Trophoblast cell (in vitro differentiated cells and primary cell): ENCODE results near the gene AOX1.

ENCODE experiments used
- DNase-seq, 2 donors: peaks; one replicate each; pipeline ENCODE4 v3.0.0-alpha.2; 2016
- H2AFZ ChIP-seq: 2 replicates; pipeline ENCODE4 v1.6.1; 2013; ENCODE audit warnings: low read length, moderate library complexity, mild to moderate bottlenecking; ENCODE audit not compliant: insufficient read depth, poor library complexity
- H2AK5ac ChIP-seq: 2 replicates; pipeline ENCODE4 v1.6.1; 2013; ENCODE audit warnings: mild to moderate bottlenecking, low read length
- H2BK120ac ChIP-seq: 2 replicates; pipeline ENCODE4 v1.6.1; 2013; ENCODE audit warnings: low read length, mild to moderate bottlenecking, moderate library complexity; ENCODE audit not compliant: insufficient read depth, poor library complexity
- H2BK12ac ChIP-seq: 2 replicates; pipeline ENCODE4 v1.6.1; 2013; ENCODE audit warnings: mild to moderate bottlenecking, low read length, moderate library complexity
- H2BK5ac ChIP-seq: 2 replicates; pipeline ENCODE4 v1.6.1; 2013; ENCODE audit warnings: low read length, low read depth, moderate library complexity, mild to moderate bottlenecking; ENCODE audit not compliant: poor library complexity
- H3K14ac ChIP-seq: 2 replicates; pipeline ENCODE4 v1.6.1; 2013; ENCODE audit warnings: mild to moderate bottlenecking, low read length
- H3K18ac ChIP-seq: 2 replicates; pipeline ENCODE4 v1.6.1; 2013; ENCODE audit warnings: mild to moderate bottlenecking, low read length
- H3K23ac ChIP-seq: 2 replicates; pipeline ENCODE4 v1.6.1; 2013; ENCODE audit warnings: low read length
- H3K27ac ChIP-seq: 2 replicates; pipeline ENCODE4 v1.5.1; 2013; ENCODE audit warnings: low read depth, mild to moderate bottlenecking, inconsistent platforms, low read length, moderate library complexity
- H3K27me3 ChIP-seq: 2 replicates; pipeline ENCODE4 v1.6.1; 2013; ENCODE audit warnings: inconsistent platforms, mild to moderate bottlenecking, low read length, moderate library complexity; ENCODE audit not compliant: insufficient read depth
- H3K36me3 ChIP-seq, 2 experiments: 1 replicate in 1 of 2; 2 replicates in 1 of 2; pipeline ENCODE4 v1.6.1; 2013; ENCODE audit warnings: low read length in 2 of 2, mild to moderate bottlenecking in 2 of 2, moderate library complexity in 1 of 2; ENCODE audit not compliant: insufficient read depth in 2 of 2, control insufficient read depth in 1 of 2
- H3K4ac ChIP-seq: 2 replicates; pipeline ENCODE4 v1.6.1; 2013; ENCODE audit warnings: low read depth, mild to moderate bottlenecking, low read length, moderate library complexity
- H3K4me1 ChIP-seq, 2 experiments: 1 replicate in 1 of 2; 2 replicates in 1 of 2; pipeline ENCODE4 v1.6.1; 2013; ENCODE audit warnings: low read length in 2 of 2, mild to moderate bottlenecking in 2 of 2, moderate library complexity in 1 of 2; ENCODE audit not compliant: insufficient read depth in 2 of 2, control insufficient read depth in 1 of 2
- H3K4me2 ChIP-seq: 2 replicates; pipeline ENCODE4 v1.6.1; 2013; ENCODE audit warnings: inconsistent platforms, mild to moderate bottlenecking, low read length, moderate library complexity
- H3K4me3 ChIP-seq: 2 replicates; pipeline ENCODE4 v1.5.1; 2013; ENCODE audit warnings: mild to moderate bottlenecking, low read depth, low read length, inconsistent platforms
- H3K79me1 ChIP-seq: one replicate; pipeline ENCODE4 v1.6.1; 2013; ENCODE audit warnings: low read length
- H3K79me2 ChIP-seq: 2 replicates; pipeline ENCODE4 v1.6.1; 2013; ENCODE audit warnings: low read length, mild to moderate bottlenecking; ENCODE audit not compliant: control insufficient read depth, insufficient read depth, poor library complexity
- H3K9ac ChIP-seq: 2 replicates; pipeline ENCODE4 v1.6.1; 2013; ENCODE audit warnings: mild to moderate bottlenecking, low read length
- H3K9me3 ChIP-seq: 2 replicates; pipeline ENCODE4 v1.6.1; 2013; ENCODE audit warnings: low read depth, mild to moderate bottlenecking, control low read depth, inconsistent platforms, low read length; ENCODE audit not compliant: insufficient read depth
- H4K12ac ChIP-seq: 2 replicates; pipeline ENCODE4 v1.6.1; 2013; ENCODE audit warnings: low read depth, mild to moderate bottlenecking, low read length, moderate library complexity
- H4K8ac ChIP-seq: 2 replicates; pipeline ENCODE4 v1.6.1; 2013; ENCODE audit warnings: low read depth, mild to moderate bottlenecking, low read length, moderate library complexity
- H4K91ac ChIP-seq: one replicate; pipeline ENCODE4 v1.6.1; 2013; ENCODE audit warnings: low read depth, mild to moderate bottlenecking, low read length, moderate library complexity
- WGBS: extraction: QIAGEN DNeasy Blood & Tissue Kit; methylation state at CpG from one replicate; pipeline ENCODE4 v1.1.7; 2013; ENCODE audit warnings: missing lambda C conversion rate; ENCODE audit not compliant: insufficient read length, insufficient coverage; ENCODE audit errors: extremely low coverage; 5-methylcytosine and 5-hydroxymethylcytosine counted together

The AOX1 gene

DNA sequence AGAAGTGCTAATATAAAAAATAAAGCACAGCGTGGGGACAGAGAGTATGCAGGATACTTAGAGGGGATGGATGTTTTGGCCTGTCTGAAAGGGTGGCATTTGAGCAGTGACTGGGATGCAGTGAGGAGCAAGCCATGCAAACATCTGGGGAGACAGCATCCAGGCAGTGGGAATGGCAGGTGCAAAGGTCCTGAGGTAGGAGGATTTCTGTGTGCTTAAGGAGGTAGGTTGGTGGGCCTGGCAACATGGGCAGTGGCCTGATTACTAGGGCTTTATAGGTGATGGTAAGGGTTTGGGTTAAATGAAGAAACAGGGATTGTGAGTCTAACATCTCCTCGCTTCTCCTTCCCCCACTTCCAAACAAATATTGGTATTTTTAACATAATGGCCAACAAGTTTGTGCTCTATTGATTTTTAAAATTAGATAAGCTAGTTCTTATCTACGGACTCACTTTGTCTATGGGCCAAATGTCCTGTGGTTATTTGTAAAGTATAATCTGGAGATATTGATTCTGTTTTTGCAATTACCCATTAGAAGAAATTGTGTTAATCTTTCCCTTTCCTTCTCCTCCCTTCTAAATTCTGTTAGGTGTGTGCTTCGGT lies 2.4 kb downstream of the AOX1 start:
- Histone ChIP-seq H3K23ac (no peak overlapping the region), H3K27me3 (peaks cover 14% of the 10 kb centered on the region), H2BK120ac (no peak overlapping the region), H3K79me2 (no peaks in the 10 kb centered on the region), H3K27ac (no peak overlapping the region), H2BK5ac (no peak overlapping the region), H3K36me3 (no peaks in the 10 kb centered on the region), H3K79me1 (no peaks in the 10 kb centered on the region), H4K12ac (no peak overlapping the region), H4K91ac (no peak overlapping the region), H4K8ac (no peak overlapping the region), H3K14ac (no peak overlapping the region), H3K4ac (no peak overlapping the region), H3K18ac (no peak overlapping the region), H3K9ac (no peak overlapping the region), H3K9me3 (no peaks in the 10 kb centered on the region), H3K4me2 (no peak overlapping the region), H2AK5ac (no peak overlapping the region), H2BK12ac (no peak overlapping the region), H3K4me1 (peaks cover 9 to 11% of the 10 kb centered on the region in 2 experiments), H2AFZ (no peak overlapping the region), H3K4me3 (no peak overlapping the region)
- DNase-seq: no peak
- WGBS: no CpG with 5 or more reads among the region's 4 CpGs

DNA sequence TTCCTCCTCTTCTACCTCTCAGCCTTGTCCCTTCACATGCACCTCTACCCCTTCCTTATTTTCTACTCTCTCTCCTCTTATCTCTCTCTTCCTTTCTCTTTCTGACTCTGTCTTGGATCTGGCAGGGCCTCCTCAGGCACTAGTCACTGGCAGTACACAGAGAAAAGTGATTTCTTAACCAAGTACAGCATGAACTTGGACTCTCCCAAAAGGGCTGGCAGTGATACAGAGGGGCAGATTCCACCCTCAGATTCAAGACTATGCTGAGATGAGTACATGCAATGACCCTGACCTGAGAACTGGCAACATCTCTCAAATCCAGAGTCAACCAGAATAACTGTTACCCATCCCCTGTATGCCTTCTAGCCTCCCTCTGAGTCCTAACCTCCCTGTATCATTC lies 4.3 kb downstream of the AOX1 start:
- H2BK12ac ChIP-seq: no peak overlapping the region

DNA sequence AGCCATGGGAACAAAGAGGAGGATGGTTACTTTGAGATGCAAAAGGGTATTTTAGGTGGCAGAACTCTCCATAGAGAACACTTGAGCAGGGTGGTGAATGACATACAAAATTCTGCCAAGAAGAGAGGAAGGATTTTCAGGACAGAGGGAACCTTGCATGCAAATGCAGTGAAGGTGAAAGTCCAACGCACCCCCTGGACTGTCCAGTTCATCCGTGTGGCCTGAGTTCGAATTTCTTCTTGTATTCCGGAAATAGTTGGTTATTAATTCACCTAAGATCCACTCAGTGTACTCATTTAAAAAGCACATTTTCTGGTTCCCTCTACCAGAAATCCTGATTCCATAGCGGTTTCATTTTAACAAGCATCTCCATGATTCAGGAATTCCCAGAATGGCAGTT lies 5.5 kb downstream of the AOX1 start:
- Histone ChIP-seq H3K9me3 (no peaks in the 10 kb centered on the region), H4K12ac (no peak overlapping the region), H3K9ac (no peak overlapping the region), H3K4ac (no peak overlapping the region), H2BK120ac (no peak overlapping the region), H3K4me3 (no peak overlapping the region), H2AK5ac (no peak overlapping the region), H3K4me2 (no peak overlapping the region), H3K18ac (no peak overlapping the region), H2BK12ac (no peak overlapping the region), H3K36me3 (no peaks in the 10 kb centered on the region), H2BK5ac (no peak overlapping the region), H2AFZ (no peak overlapping the region), H3K14ac (no peak overlapping the region), H4K91ac (no peak overlapping the region), H3K23ac (no peak overlapping the region), H3K79me1 (no peaks in the 10 kb centered on the region), H3K79me2 (no peaks in the 10 kb centered on the region), H3K4me1 (peaks cover under 1 to 4% of the 10 kb centered on the region in 2 experiments), H3K27me3 (peaks cover 6% of the 10 kb centered on the region), H4K8ac (no peak overlapping the region), H3K27ac (no peak overlapping the region)
- DNase-seq: no peak
- no CpG with 5 or more reads among the region's 5 CpGs for WGBS

More for the DNA sequence above, 4.3 kb downstream of the AOX1 start:
- H4K91ac ChIP-seq: no peak overlapping the region
- H4K12ac ChIP-seq: no peak overlapping the region
- H2BK5ac ChIP-seq: no peak overlapping the region
- H2BK120ac ChIP-seq: no peak overlapping the region
- no peak overlapping the region for H3K14ac ChIP-seq
- no peaks in the 10 kb centered on the region for H3K79me2 ChIP-seq
- H3K27ac ChIP-seq: no peak overlapping the region
- peaks cover 9 to 11% of the 10 kb centered on the region in 2 experiments for H3K4me1 ChIP-seq
- no peaks in the 10 kb centered on the region for H3K9me3 ChIP-seq
- H3K9ac ChIP-seq: no peak overlapping the region
- peaks cover 14% of the 10 kb centered on the region for H3K27me3 ChIP-seq
- H2AFZ ChIP-seq: no peak overlapping the region
- no peak overlapping the region for H3K18ac ChIP-seq
- H3K36me3 ChIP-seq: no peaks in the 10 kb centered on the region
- no peak overlapping the region for H3K4me2 ChIP-seq
- H3K79me1 ChIP-seq: no peaks in the 10 kb centered on the region
- no peak overlapping the region for H3K4ac ChIP-seq
- no peak overlapping the region for H3K23ac ChIP-seq
- no peak overlapping the region for H4K8ac ChIP-seq
- DNase-seq: no peak
- no peak overlapping the region for H3K4me3 ChIP-seq
- H2AK5ac ChIP-seq: no peak overlapping the region

DNA sequence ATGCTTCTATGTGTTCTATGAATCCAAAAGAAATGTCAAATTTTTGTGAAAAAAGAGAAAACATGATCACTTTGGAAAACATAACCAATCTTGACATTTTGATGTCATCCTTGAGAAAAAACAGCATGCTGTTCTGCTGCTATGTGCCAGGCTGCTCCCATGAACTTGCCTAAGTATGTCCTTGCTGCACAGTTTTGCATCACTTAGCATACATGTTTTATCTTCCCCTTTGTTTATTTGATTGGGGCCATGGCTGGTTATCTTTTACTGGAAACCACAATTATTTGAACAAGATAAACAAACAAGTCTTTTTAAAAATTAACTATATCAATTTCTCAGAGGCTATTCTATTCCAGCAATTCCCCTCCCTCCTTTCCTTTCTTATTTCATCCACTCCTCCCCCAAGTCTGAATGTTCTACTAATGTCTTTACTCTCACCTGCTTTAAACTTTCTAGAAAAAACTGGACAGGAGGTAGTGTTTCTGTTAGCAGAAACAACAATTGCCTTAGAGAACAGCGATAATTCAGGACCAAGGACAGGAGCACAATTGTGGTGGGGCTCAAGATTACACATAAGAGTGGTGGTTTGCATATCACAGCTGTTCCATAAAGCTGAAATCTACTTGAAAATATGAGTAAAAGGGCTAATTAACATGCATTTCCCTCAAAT lies 6.7 kb downstream of the AOX1 start:
- Histone ChIP-seq H4K8ac (no peak overlapping the region), H4K91ac (no peak overlapping the region), H3K9ac (no peak overlapping the region), H2AK5ac (no peak overlapping the region), H3K4me3 (no peak overlapping the region), H3K36me3 (no peaks in the 10 kb centered on the region), H3K9me3 (no peaks in the 10 kb centered on the region), H2BK5ac (no peak overlapping the region), H3K27me3 (no peaks in the 10 kb centered on the region), H3K79me1 (no peaks in the 10 kb centered on the region), H3K18ac (no peak overlapping the region), H3K4ac (no peak overlapping the region), H2AFZ (no peak overlapping the region), H3K14ac (no peak overlapping the region), H4K12ac (no peak overlapping the region), H3K79me2 (no peaks in the 10 kb centered on the region), H2BK12ac (no peak overlapping the region), H2BK120ac (no peak overlapping the region), H3K27ac (no peak overlapping the region), H3K4me2 (no peak overlapping the region), H3K23ac (no peak overlapping the region), H3K4me1 (no peaks in the 10 kb centered on the region)
- no peak for DNase-seq
- WGBS: no CpG with 5 or more reads among the region's 1 CpG
